HG03095 (cell line): ENCODE data around the gene HDLBP.

Experiments
- ATAC-seq: cut with Tn5 transposase; IDR thresholded peaks from one replicate; pipeline ENCODE4 v1.9.1; 2021; ENCODE audit warnings: moderate library complexity; ENCODE audit not compliant: unreplicated experiment

The HDLBP gene

GRCh38 chr2:241255542-241256167 lies 59.8 kb downstream of the HDLBP start:
- ATAC-seq: no peak

GRCh38 chr2:241254904-241255351 lies 60.5 kb downstream of the HDLBP start:
- ATAC-seq: no peak

GRCh38 chr2:241252778-241253475 lies 62.5 kb downstream of the HDLBP start:
- ATAC-seq: no peak

GRCh38 chr2:241249654-241250053 lies 65.8 kb downstream of the HDLBP start:
- ATAC-seq: no peak

GRCh38 chr2:241248897-241249296 lies 66.6 kb downstream of the HDLBP start:
- no peak for ATAC-seq

GRCh38 chr2:241248289-241248688 lies 67.2 kb downstream of the HDLBP start:
- ATAC-seq: no peak

- ATAC-seq: no peak
Observed at GRCh38 chr2:241244368-241244767, 71.1 kb downstream of the HDLBP start.

GRCh38 chr2:241242306-241242705 lies 73.2 kb downstream of the HDLBP start:
- ATAC-seq: no peak

GRCh38 chr2:241241669-241242068 lies 73.8 kb downstream of the HDLBP start:
- ATAC-seq: no peak

GRCh38 chr2:241240320-241241004 lies 75.0 kb downstream of the HDLBP start:
- no peak for ATAC-seq

GRCh38 chr2:241239552-241240202 lies 75.8 kb downstream of the HDLBP start:
- ATAC-seq: no peak

- no peak for ATAC-seq
Observed at GRCh38 chr2:241238693-241239198, 76.7 kb downstream of the HDLBP start.

GRCh38 chr2:241237949-241238371 lies 77.5 kb downstream of the HDLBP start:
- no peak for ATAC-seq

- no peak for ATAC-seq
Observed at GRCh38 chr2:241237047-241237446, 78.4 kb downstream of the HDLBP start.

- ATAC-seq: no peak
Observed at GRCh38 chr2:241235859-241236593, 79.4 kb downstream of the HDLBP start.

- no peak for ATAC-seq
Observed at GRCh38 chr2:241234962-241235740, 80.3 kb downstream of the HDLBP start.

- ATAC-seq: no peak
Observed at GRCh38 chr2:241234066-241234790, 81.2 kb downstream of the HDLBP start.

- no peak for ATAC-seq
Observed at GRCh38 chr2:241232736-241233575, 82.5 kb downstream of the HDLBP start.
